HCT116 (cell line): ENCODE measurements around the gene PRRX2. TPM values are rescaled to one million over a fixed set of nuclear protein-coding genes. Genes with fewer than 3 reads are reported as not detected.

Source experiments
- ATAC-seq: fragments of 200-7000 bp; cut with Tn5 transposase; 2 replicates; pipeline ENCODE4 v1.9.1; 2020; ENCODE audit warnings: mild to moderate bottlenecking, moderate library complexity
- BruUV-seq: library from RNA; stranded (reverse); fragments of 400-500 nt; replicated peaks from 2 replicates; lab custom pipeline; 2021; lab: Mats Ljungman, UMichigan
- CTCF ChIA-PET: fragments of 300-600 bp; sonication (Branson Sonifier 250); formaldehyde crosslinking; loops from one replicate; lab custom pipeline; 2021; ENCODE audit warnings: antibody characterized with exemption; lab: Charles Lee
- POLR2A ChIA-PET: fragments of 300-600, 350-600 bp; sonication (Branson Sonifier 250); formaldehyde crosslinking; loops from one replicate; lab custom pipeline; 2021; ENCODE audit warnings: antibody characterized with exemption; lab: Charles Lee
- RAD21 ChIA-PET, 2 experiments: fragments of 300-600 bp; sonication (Branson Sonifier 250); formaldehyde crosslinking; loops; one replicate each; lab custom pipeline; 2023; ENCODE audit warnings: low total read pairs in 2 of 2; ENCODE audit not compliant: uncharacterized antibody in 2 of 2, unreplicated experiment in 2 of 2, low non-redundant PET in 1 of 2; lab: Charles Lee
- DNase-seq: peaks from one replicate; pipeline ENCODE4 v3.0.0-alpha.2; 2010; ENCODE audit warnings: low read depth, low spot score
- H2AFZ ChIP-seq: fragments of 200-600 bp; shearing (Covaris generic), sonication (generic); 2 replicates; pipeline ENCODE4 v1.6.1; 2017; ENCODE audit warnings: low read depth, mixed run types, mixed read lengths, antibody characterized with exemption, low read length; ENCODE audit not compliant: poor library complexity, severe bottlenecking
- H3K27ac ChIP-seq: 2 replicates; pipeline ENCODE4 v1.5.1; 2012; ENCODE audit warnings: low read depth, low read length
- H3K27me3 ChIP-seq: fragments of 200-600 bp; sonication (generic); 2 replicates; pipeline ENCODE4 v1.6.1; 2016; ENCODE audit warnings: mixed run types, low read length, mixed read lengths; ENCODE audit not compliant: insufficient read depth
- H3K36me3 ChIP-seq, 2 experiments: fragments of 200-500 bp in 1 of 2; fragments of 200-600 bp in 1 of 2; sonication (Bioruptor generic) in 1 of 2; sonication (generic) in 1 of 2; 2 replicates each; pipeline versions ENCODE4 v1.5.1 to v1.6.1; 2014 to 2016; ENCODE audit warnings: low read length in 2 of 2, inconsistent platforms in 1 of 2, mixed read lengths in 1 of 2, mixed run types in 1 of 2; ENCODE audit not compliant: insufficient read depth in 2 of 2, control insufficient read depth in 1 of 2
- H3K4me1 ChIP-seq, 2 experiments: fragments of 200-600 bp in 1 of 2; sonication (generic) in 1 of 2; 2 replicates each; pipeline versions ENCODE4 v1.5.1 to v1.6.1; 2012 to 2017; ENCODE audit warnings: low read length in 2 of 2, inconsistent platforms in 1 of 2, mild to moderate bottlenecking in 1 of 2, mixed read lengths in 1 of 2, mixed run types in 1 of 2, moderate library complexity in 1 of 2; ENCODE audit not compliant: insufficient read depth in 2 of 2, control insufficient read depth in 1 of 2
- H3K4me2 ChIP-seq: fragments of 200-600 bp; sonication (generic); 2 replicates; pipeline ENCODE4 v1.6.1; 2017; ENCODE audit warnings: mixed run types, low read length, mixed read lengths
- H3K4me3 ChIP-seq, 2 experiments: fragments of 200-600 bp in 1 of 2; sonication (generic) in 1 of 2; replicated peaks in 1 of 2; 2 replicates each; pipeline ENCODE4 v1.5.1; 2011 to 2016; ENCODE audit warnings: low read length in 2 of 2, control low read depth in 1 of 2, low read depth in 1 of 2, mild to moderate bottlenecking in 1 of 2, mixed read lengths in 1 of 2, mixed run types in 1 of 2
- H3K79me2 ChIP-seq: fragments of 200-600 bp; sonication (generic); 2 replicates; pipeline ENCODE4 v1.6.1; 2017; ENCODE audit warnings: mild to moderate bottlenecking, mixed run types, low read length, moderate library complexity, mixed read lengths; ENCODE audit not compliant: insufficient read depth
- H3K9ac ChIP-seq: fragments of 200-600 bp; sonication (generic); 2 replicates; pipeline ENCODE4 v1.6.1; 2016; ENCODE audit warnings: low read length, mixed read lengths
- H3K9me2 ChIP-seq: fragments of 200-600 bp; sonication (generic), shearing (Covaris generic); 2 replicates; pipeline ENCODE4 v1.6.1; 2017; ENCODE audit warnings: mixed run types, mild to moderate bottlenecking, moderate library complexity; ENCODE audit not compliant: insufficient read depth
- H3K9me3 ChIP-seq, 2 experiments: fragments of 200-500 bp in 1 of 2; fragments of 200-600 bp in 1 of 2; sonication (Bioruptor generic) in 1 of 2; sonication (generic) in 1 of 2; 2 replicates each; pipeline ENCODE4 v1.6.1; 2014 to 2017; ENCODE audit warnings: low read length in 2 of 2, mixed read lengths in 2 of 2, inconsistent platforms in 1 of 2, low read depth in 1 of 2, mild to moderate bottlenecking in 1 of 2, mixed run types in 1 of 2, moderate library complexity in 1 of 2; ENCODE audit not compliant: control insufficient read depth in 1 of 2, insufficient read depth in 1 of 2
- H4K20me1 ChIP-seq: fragments of 200-600 bp; sonication (generic), shearing (Covaris generic); 2 replicates; pipeline ENCODE4 v1.6.1; 2017; ENCODE audit warnings: mixed run types, mild to moderate bottlenecking, moderate library complexity; ENCODE audit not compliant: insufficient read depth
- ATF3 ChIP-seq: IDR thresholded peaks from 2 replicates; pipeline ENCODE4 v1.6.1; 2012
- CEBPB ChIP-seq: IDR thresholded peaks from 2 replicates; pipeline ENCODE4 v1.6.1; 2012; ENCODE audit warnings: low read depth
- EGR1 ChIP-seq: IDR thresholded peaks from 2 replicates; pipeline ENCODE4 v1.6.1; 2012; ENCODE audit warnings: low read depth
- ELF1 ChIP-seq: IDR thresholded peaks from 2 replicates; pipeline ENCODE4 v1.6.1; 2012; ENCODE audit warnings: low read depth, borderline replicate concordance
- EZH2 ChIP-seq: fragments of 200-600 bp; sonication (generic); IDR thresholded peaks from 2 replicates; pipeline ENCODE4 v1.6.1; 2017; ENCODE audit warnings: antibody characterized with exemption, mixed run types
- JUND ChIP-seq: IDR thresholded peaks from 2 replicates; pipeline ENCODE4 v1.6.1; 2012
- MAX ChIP-seq: IDR thresholded peaks from 2 replicates; pipeline ENCODE4 v1.6.1; 2012
- RAD21 ChIP-seq: IDR thresholded peaks from 2 replicates; pipeline ENCODE4 v1.6.1; 2012; ENCODE audit warnings: low read depth, mild to moderate bottlenecking
- REST ChIP-seq: IDR thresholded peaks from 2 replicates; pipeline ENCODE4 v1.6.1; 2012; ENCODE audit warnings: low read depth
- SRF ChIP-seq: IDR thresholded peaks from 2 replicates; pipeline ENCODE4 v1.6.1; 2012; ENCODE audit warnings: low read depth
- YY1 ChIP-seq: IDR thresholded peaks from 2 replicates; pipeline ENCODE4 v1.6.1; 2011; ENCODE audit warnings: low read length, low read depth, moderate library complexity, mild to moderate bottlenecking; ENCODE audit not compliant: insufficient replicate concordance; ENCODE audit errors: extremely low read depth
- ZFX ChIP-seq: fragments of 450-650 bp; IDR thresholded peaks from 2 replicates; pipeline ENCODE4 v1.6.1; 2017
- intact Hi-C: fragments of 100-400 bp; cut with micrococcal nuclease; formaldehyde crosslinking; loops from 2 replicates; pipeline ENCODE4 v1.10.0; 2022
- total RNA-seq: library from RNA; stranded (reverse); gene quantifications from one replicate; pipeline ENCODE4 v1.2.1, GENCODE V29; 2021; ENCODE audit not compliant: unreplicated experiment
- TF ChIP-seq, protein P1 (sequence below), 3 experiments: fragments of 200-600 bp in 1 of 3; sonication (generic) in 1 of 3; IDR thresholded peaks in 2 of 3; conservative IDR thresholded peaks in 1 of 3; 2 replicates each; pipeline ENCODE4 v1.5.1; 2012 to 2017; ENCODE audit warnings: low read depth in 2 of 3, low read length in 2 of 3, antibody characterized with exemption in 1 of 3, borderline replicate concordance in 1 of 3, control low read depth in 1 of 3, mild to moderate bottlenecking in 1 of 3, mixed read lengths in 1 of 3, mixed run types in 1 of 3, moderate library complexity in 1 of 3; ENCODE audit not compliant: insufficient read depth in 1 of 3

PRRX2 gene
- total RNA-seq, 1 experiment from 2014 or later = 25.5 TPM

GRCh38 chr9:129720865-129721545 is 55.6 kb downstream of the PRRX2 start:
- Histone ChIP-seq H3K79me2 (no peaks in the 10 kb centered on the region), H4K20me1 (no peaks in the 10 kb centered on the region), H3K36me3 (no peaks in the 10 kb centered on the region), H3K4me1 (no peaks in the 10 kb centered on the region), H3K27ac (no peak overlapping the region), H2AFZ (no peak overlapping the region), H3K9me2 (no peaks in the 10 kb centered on the region), H3K4me3 (no peak overlapping the region), H3K9ac (no peak overlapping the region), H3K4me2 (no peak overlapping the region), H3K9me3 (no peaks in the 10 kb centered on the region), H3K27me3 (no peaks in the 10 kb centered on the region)
- RAD21 ChIA-PET = no interaction called here
- ATAC-seq (0 out of 2 replicates have a peak, but pooled peaks have one; percentile 15), DNase-seq (no peak)
- TF ChIP-seq ZFX (peak; percentile 9; the same call in 1 of the 2 replicates), REST (no peak)
- BruUV-seq = no TSS peak
- POLR2A ChIA-PET = no interaction called here
- CTCF ChIA-PET = interaction anchor here (0.9 to 2.6 kb wide), 2 partner anchors 17 to 23 kb away, joined by 3 to 8 read pairs; no protein-coding TSS in a partner anchor
- intact Hi-C loops = loop anchor here (10.0 kb wide), 1 partner anchor 374 kb away; no protein-coding TSS in a partner anchor

- BruUV-seq = no TSS peak
These were observed 57.5 kb downstream of the PRRX2 start for GRCh38 chr9:129722913-129723312.

More at GRCh38 chr9:129722913-129723312, 57.5 kb downstream of the PRRX2 start:
- no peak overlapping the region for H2AFZ ChIP-seq
- intact Hi-C loops = loop anchor here (10.0 kb wide), 1 partner anchor 372 kb away; no protein-coding TSS in a partner anchor
- no peaks in the 10 kb centered on the region for H3K79me2 ChIP-seq
- RAD21 ChIA-PET = no interaction called here
- no peak overlapping the region for H3K27ac ChIP-seq
- H3K4me1 ChIP-seq = peaks cover 0 to 10% of the 10 kb centered on the region in 2 experiments; a peak in 3 of 4 replicates
- H3K9ac ChIP-seq = no peak overlapping the region
- CTCF ChIA-PET = interaction anchor here (2.6 kb wide), 1 partner anchor 15 kb away, joined by 8 read pairs; no protein-coding TSS in a partner anchor
- no peaks in the 10 kb centered on the region for H3K36me3 ChIP-seq
- TF ChIP-seq ZFX = no peak
- TF ChIP-seq JUND = no peak
- no peak for TF ChIP-seq MAX
- TF ChIP-seq, protein P1, sequence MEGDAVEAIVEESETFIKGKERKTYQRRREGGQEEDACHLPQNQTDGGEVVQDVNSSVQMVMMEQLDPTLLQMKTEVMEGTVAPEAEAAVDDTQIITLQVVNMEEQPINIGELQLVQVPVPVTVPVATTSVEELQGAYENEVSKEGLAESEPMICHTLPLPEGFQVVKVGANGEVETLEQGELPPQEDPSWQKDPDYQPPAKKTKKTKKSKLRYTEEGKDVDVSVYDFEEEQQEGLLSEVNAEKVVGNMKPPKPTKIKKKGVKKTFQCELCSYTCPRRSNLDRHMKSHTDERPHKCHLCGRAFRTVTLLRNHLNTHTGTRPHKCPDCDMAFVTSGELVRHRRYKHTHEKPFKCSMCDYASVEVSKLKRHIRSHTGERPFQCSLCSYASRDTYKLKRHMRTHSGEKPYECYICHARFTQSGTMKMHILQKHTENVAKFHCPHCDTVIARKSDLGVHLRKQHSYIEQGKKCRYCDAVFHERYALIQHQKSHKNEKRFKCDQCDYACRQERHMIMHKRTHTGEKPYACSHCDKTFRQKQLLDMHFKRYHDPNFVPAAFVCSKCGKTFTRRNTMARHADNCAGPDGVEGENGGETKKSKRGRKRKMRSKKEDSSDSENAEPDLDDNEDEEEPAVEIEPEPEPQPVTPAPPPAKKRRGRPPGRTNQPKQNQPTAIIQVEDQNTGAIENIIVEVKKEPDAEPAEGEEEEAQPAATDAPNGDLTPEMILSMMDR (IDR thresholded peaks at IDR 0.05 in 2 of 3, conservative IDR thresholded peaks at IDR 0.05 in 1 of 3; ENCODE audit: borderline replicate concordance in 1 of 3, insufficient read depth in 1 of 3, low read depth in 2 of 3, low read length in 2 of 3) = no peak
- TF ChIP-seq YY1 = no peak
- no peak for TF ChIP-seq SRF
- no peak for TF ChIP-seq ATF3
- TF ChIP-seq ELF1 = no peak
- TF ChIP-seq RAD21 = no peak
- no peak for TF ChIP-seq CEBPB
- no peak for TF ChIP-seq EGR1
- TF ChIP-seq EZH2 = no peak
- TF ChIP-seq, all 23 proteins: peak for 0
- Histone ChIP-seq H3K9me2 (no peaks in the 10 kb centered on the region), H3K4me3 (no peak overlapping the region), H4K20me1 (no peaks in the 10 kb centered on the region), H3K27me3 (no peaks in the 10 kb centered on the region), H3K9me3 (no peaks in the 10 kb centered on the region), H3K4me2 (no peak overlapping the region)
- no peak for ATAC-seq
- DNase-seq = no peak
- POLR2A ChIA-PET = no interaction called here
